DMS 273 (cell line): Measurements from ENCODE around the gene SRPK2.

Experiments used
- DNase-seq: peaks from one replicate; lab custom pipeline; 2025; ENCODE audit not compliant: unreplicated experiment; lab: John Stamatoyannopoulos, UW

SRPK2 gene

GRCh38 chr7:105229641-105230040, 159.1 kb downstream of the SRPK2 start:
- DNase-seq, result no peak

GRCh38 chr7:105228555-105228954, 160.2 kb downstream of the SRPK2 start:
- DNase-seq, result no peak

- no peak for DNase-seq
These were observed 161.3 kb downstream of the SRPK2 start for GRCh38 chr7:105227391-105227790.

- DNase-seq, result peak; percentile 80
These were observed 163.7 kb downstream of the SRPK2 start for GRCh38 chr7:105224884-105225651.

GRCh38 chr7:105222953-105223352, 165.8 kb downstream of the SRPK2 start:
- peak; percentile 58 for DNase-seq

GRCh38 chr7:105219771-105220160, 169.0 kb downstream of the SRPK2 start:
- DNase-seq, result no peak

GRCh38 chr7:105218939-105219770, 169.6 kb downstream of the SRPK2 start:
- DNase-seq, result no peak

GRCh38 chr7:105218215-105218614, 170.5 kb downstream of the SRPK2 start:
- DNase-seq, result no peak

GRCh38 chr7:105216786-105217185, 171.9 kb downstream of the SRPK2 start:
- DNase-seq, result no peak

- no peak for DNase-seq
These were observed 172.9 kb downstream of the SRPK2 start for GRCh38 chr7:105215821-105216220.

- no peak for DNase-seq
These were observed 173.5 kb downstream of the SRPK2 start for GRCh38 chr7:105215182-105215581.

- DNase-seq, result no peak
These were observed 175.1 kb downstream of the SRPK2 start for GRCh38 chr7:105213611-105214010.

GRCh38 chr7:105212212-105212611, 176.5 kb downstream of the SRPK2 start:
- no peak for DNase-seq

GRCh38 chr7:105210721-105211205, 178.0 kb downstream of the SRPK2 start:
- peak; percentile 18 for DNase-seq

- no peak for DNase-seq
These were observed 178.9 kb downstream of the SRPK2 start for GRCh38 chr7:105209870-105210269.

GRCh38 chr7:105209433-105209832, 179.3 kb downstream of the SRPK2 start:
- no peak for DNase-seq

- no peak for DNase-seq
These were observed 181.7 kb downstream of the SRPK2 start for GRCh38 chr7:105206985-105207384.

- no peak for DNase-seq
These were observed 183.0 kb downstream of the SRPK2 start for GRCh38 chr7:105205592-105206237.

GRCh38 chr7:105204953-105205352, 183.8 kb downstream of the SRPK2 start:
- no peak for DNase-seq

GRCh38 chr7:105204520-105204919, 184.2 kb downstream of the SRPK2 start:
- DNase-seq, result no peak

GRCh38 chr7:105202616-105203015, 186.1 kb downstream of the SRPK2 start:
- no peak for DNase-seq

GRCh38 chr7:105199386-105199785, 189.3 kb downstream of the SRPK2 start:
- no peak for DNase-seq
